CD8-positive, alpha-beta memory T cell (primary cell): ENCODE data around the gene TMEM143. TPM values are rescaled to one million over a fixed set of nuclear protein-coding genes. Genes with fewer than 3 reads are reported as not detected.
"Not testable (repeated sequence)": the region's sequence is repeated elsewhere in the genome, so short reads cannot be mapped to it uniquely, and the experiment has no call there.

Experiments used
- CTCF ChIA-PET: fragments of 350-600 bp; sonication (Branson Sonifier 250); formaldehyde crosslinking; loops from one replicate; lab custom pipeline; 2021; ENCODE audit warnings: antibody characterized with exemption; lab: Charles Lee
- POLR2A ChIA-PET: fragments of 350-600 bp; sonication (Branson Sonifier 250); formaldehyde crosslinking; loops from one replicate; lab custom pipeline; 2021; ENCODE audit warnings: antibody characterized with exemption; lab: Charles Lee
- DNase-seq, 5 donors: peaks; one replicate each; pipeline versions ENCODE4 v3.0.0 to v3.0.0-alpha.2; 2020 to 2022; ENCODE audit warnings: mixed read lengths in 1 of 5
- H3K27ac ChIP-seq: one replicate; pipeline ENCODE4 v1.7.0; 2013; ENCODE audit warnings: low read depth, mild to moderate bottlenecking, low read length, moderate library complexity
- H3K27me3 ChIP-seq: 2 replicates; pipeline ENCODE4 v1.7.0; 2013; ENCODE audit warnings: low read length, mild to moderate bottlenecking; ENCODE audit not compliant: insufficient read depth, poor library complexity, severe bottlenecking
- H3K36me3 ChIP-seq: 2 replicates; pipeline ENCODE4 v1.7.0; 2013; ENCODE audit warnings: mild to moderate bottlenecking, low read length, moderate library complexity; ENCODE audit not compliant: insufficient read depth
- H3K4me1 ChIP-seq: 2 replicates; pipeline ENCODE4 v1.7.0; 2013; ENCODE audit warnings: mild to moderate bottlenecking, low read length, moderate library complexity; ENCODE audit not compliant: insufficient read depth
- H3K4me3 ChIP-seq: 2 replicates; pipeline ENCODE4 v1.7.0; 2013; ENCODE audit warnings: mild to moderate bottlenecking, low read length
- H3K9me3 ChIP-seq: 2 replicates; pipeline ENCODE4 v1.7.0; 2013; ENCODE audit warnings: mild to moderate bottlenecking, low read length
- H3K27ac Mint-ChIP-seq, 8 donors: one replicate each; pipeline ENCODE4 v1.8.0; 2020 to 2021; ENCODE audit warnings: mixed read lengths in 8 of 8, mild to moderate bottlenecking in 6 of 8, inconsistent platforms in 3 of 8, moderate library complexity in 3 of 8
- H3K27me3 Mint-ChIP-seq, 2 donors: one replicate each; pipeline ENCODE4 v1.8.0; 2020 to 2021; ENCODE audit warnings: mixed read lengths in 2 of 2, mild to moderate bottlenecking in 1 of 2, moderate library complexity in 1 of 2
- H3K36me3 Mint-ChIP-seq, 3 donors: one replicate each; pipeline ENCODE4 v1.8.0; 2020 to 2021; ENCODE audit warnings: mixed read lengths in 3 of 3, inconsistent platforms in 1 of 3, mild to moderate bottlenecking in 1 of 3
- H3K4me1 Mint-ChIP-seq, 3 donors: one replicate each; pipeline ENCODE4 v1.8.0; 2020 to 2021; ENCODE audit warnings: mixed read lengths in 3 of 3, inconsistent platforms in 1 of 3, mild to moderate bottlenecking in 1 of 3
- H3K4me3 Mint-ChIP-seq, 7 donors: one replicate each; pipeline ENCODE4 v1.8.0; 2020 to 2021; ENCODE audit warnings: mixed read lengths in 7 of 7, mild to moderate bottlenecking in 6 of 7, moderate library complexity in 4 of 7, inconsistent platforms in 2 of 7
- H3K9me3 Mint-ChIP-seq, 5 donors: one replicate each; pipeline ENCODE4 v1.8.0; 2020 to 2022; ENCODE audit warnings: mixed read lengths in 5 of 5, mild to moderate bottlenecking in 3 of 5, moderate library complexity in 2 of 5, inconsistent platforms in 1 of 5
- polyA plus RNA-seq: library from polyadenylated mRNA; unstranded; fragments of 300-500 nt; fragmentation: Illumina TruSeq; gene quantifications from one replicate; pipeline ENCODE4 v1.2.3, GENCODE V29; 2021
- total RNA-seq, 2 experiments: library from RNA; stranded (reverse); gene quantifications; one replicate each; pipeline ENCODE4 v1.2.3, GENCODE V29; 2021

TMEM143 gene
- total and polyA plus RNA-seq, 3 experiments from 2014 or later: 9.2 to 15.8 (median 11.4) TPM

DNA sequence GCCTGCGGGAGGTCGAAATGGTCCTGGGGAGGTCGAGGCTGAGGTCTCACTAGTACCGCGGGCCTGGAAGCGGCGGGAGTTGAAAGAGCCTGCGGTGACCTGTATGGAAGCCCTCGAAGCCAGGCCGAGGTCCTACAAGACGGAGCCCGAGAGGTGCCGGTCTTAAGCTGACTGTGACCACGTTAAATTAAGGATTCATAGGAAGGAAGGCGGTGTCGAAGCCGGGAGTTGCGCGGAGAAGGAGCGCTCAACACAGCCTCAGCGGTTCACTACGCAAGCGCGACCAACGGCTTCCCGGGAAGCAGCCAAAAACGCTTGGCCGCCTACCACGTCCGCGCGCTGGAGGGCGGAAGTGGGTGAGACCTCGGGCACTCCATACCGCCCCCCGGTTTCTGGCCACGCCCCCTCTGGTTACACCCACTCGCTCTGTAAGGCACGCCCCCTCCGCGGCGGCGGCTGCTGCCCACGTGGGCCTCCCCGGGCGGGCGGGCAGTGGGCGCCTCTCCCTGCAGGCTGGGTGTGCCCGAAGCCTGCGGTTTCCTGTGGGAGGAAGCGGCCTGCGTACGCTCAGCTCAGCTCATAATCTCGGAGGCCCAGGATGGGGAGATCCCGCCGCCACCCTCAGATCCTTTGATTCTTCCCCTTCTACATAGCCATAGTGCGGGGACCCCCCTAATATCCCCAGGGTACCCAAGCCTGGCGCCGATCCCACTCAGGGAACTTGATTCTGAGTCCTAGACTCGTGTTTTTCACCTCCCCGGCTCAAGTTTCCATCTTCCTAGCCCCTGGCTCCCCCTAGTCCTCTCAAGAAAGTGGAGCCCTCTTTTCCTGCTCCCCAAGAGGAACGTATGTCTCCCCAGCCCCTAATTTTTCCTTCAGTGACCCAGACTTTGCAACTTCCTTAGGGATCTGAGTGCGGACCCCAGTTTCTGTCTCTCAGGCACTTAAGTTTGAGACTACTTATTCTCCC, 41.8 kb downstream of the TMEM143 start:
- ChIA-PET POLR2A (interaction anchor here (0.5 to 7.8 kb wide), 10 partner anchors 8 to 299 kb away, joined by 3 to 147 read pairs (median 4); partner anchors contain the start of genes KDELR1, SYNGR4 and TMEM143), CTCF (interaction anchor here (0.9 to 12.9 kb wide), 10 partner anchors 11 to 168 kb away, joined by 3 to 288 read pairs (median 4); partner anchors contain the start of genes KDELR1, SYNGR4 and TMEM143)
- peaks cover 0 to 23% (median 4%) of the 10 kb centered on the region in 3 donors for H3K36me3 Mint-ChIP-seq
- Histone ChIP-seq H3K36me3 (no peaks in the 10 kb centered on the region), H3K4me3 (peak overlapping the region; percentile 85), H3K27ac (peak overlapping the region; percentile 98), H3K4me1 (peaks cover 50% of the 10 kb centered on the region), H3K9me3 (no peaks in the 10 kb centered on the region), H3K27me3 (no peaks in the 10 kb centered on the region)
- H3K27me3 Mint-ChIP-seq: no peaks in the 10 kb centered on the region
- DNase-seq: peak; percentile 99 to 100 (median 100)
- H3K9me3 Mint-ChIP-seq: peaks cover 0 to 1% (median 0%) of the 10 kb centered on the region in 5 donors
- peaks cover 53 to 66% (median 58%) of the 10 kb centered on the region in 3 donors for H3K4me1 Mint-ChIP-seq
- peak overlapping the region; percentile 98 to 100 (median 100) for H3K27ac Mint-ChIP-seq
- H3K4me3 Mint-ChIP-seq: peak overlapping the region; percentile 90 to 98 (median 94)

DNA sequence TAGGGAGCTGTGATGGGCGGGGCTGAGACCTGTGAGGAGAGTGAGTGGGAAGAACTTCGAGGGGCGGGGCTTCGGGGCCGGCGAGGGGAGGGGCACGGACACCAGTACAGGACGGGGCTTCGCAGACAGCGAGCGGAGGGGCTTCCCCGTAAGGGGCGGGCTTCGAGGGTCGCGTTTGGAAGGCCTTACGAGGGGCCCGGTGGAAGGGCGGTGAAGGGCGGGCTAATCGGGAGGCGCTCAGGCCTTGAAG, 42.4 kb downstream of the TMEM143 start:
- ChIA-PET CTCF (interaction anchor here (0.9 to 12.9 kb wide), 9 partner anchors 12 to 169 kb away, joined by 3 to 288 read pairs (median 4); partner anchors contain the start of genes KDELR1, SYNGR4 and TMEM143), POLR2A (interaction anchor here (0.9 to 7.8 kb wide), 7 partner anchors 9 to 118 kb away, joined by 4 to 147 read pairs (median 4); partner anchors contain the start of genes KDELR1, SYNGR4 and TMEM143)
- DNase-seq: peak; percentile 90 to 99 (median 97)
- H3K36me3 Mint-ChIP-seq: peaks cover 0 to 20% (median 4%) of the 10 kb centered on the region in 3 donors
- H3K4me3 Mint-ChIP-seq: peak overlapping the region; percentile 90 to 98 (median 94)
- H3K9me3 ChIP-seq: no peaks in the 10 kb centered on the region
- no peaks in the 10 kb centered on the region for H3K27me3 Mint-ChIP-seq
- peak overlapping the region; percentile 85 for H3K4me3 ChIP-seq
- peak overlapping the region; percentile 98 for H3K27ac ChIP-seq
- peaks cover 51 to 61% (median 54%) of the 10 kb centered on the region in 3 donors for H3K4me1 Mint-ChIP-seq
- H3K36me3 ChIP-seq: no peaks in the 10 kb centered on the region
- peak overlapping the region; percentile 97 to 100 (median 99) for H3K27ac Mint-ChIP-seq
- H3K9me3 Mint-ChIP-seq: peaks cover 0 to 1% (median 0%) of the 10 kb centered on the region in 5 donors
- H3K4me1 ChIP-seq: peaks cover 44% of the 10 kb centered on the region
- no peaks in the 10 kb centered on the region for H3K27me3 ChIP-seq

DNA sequence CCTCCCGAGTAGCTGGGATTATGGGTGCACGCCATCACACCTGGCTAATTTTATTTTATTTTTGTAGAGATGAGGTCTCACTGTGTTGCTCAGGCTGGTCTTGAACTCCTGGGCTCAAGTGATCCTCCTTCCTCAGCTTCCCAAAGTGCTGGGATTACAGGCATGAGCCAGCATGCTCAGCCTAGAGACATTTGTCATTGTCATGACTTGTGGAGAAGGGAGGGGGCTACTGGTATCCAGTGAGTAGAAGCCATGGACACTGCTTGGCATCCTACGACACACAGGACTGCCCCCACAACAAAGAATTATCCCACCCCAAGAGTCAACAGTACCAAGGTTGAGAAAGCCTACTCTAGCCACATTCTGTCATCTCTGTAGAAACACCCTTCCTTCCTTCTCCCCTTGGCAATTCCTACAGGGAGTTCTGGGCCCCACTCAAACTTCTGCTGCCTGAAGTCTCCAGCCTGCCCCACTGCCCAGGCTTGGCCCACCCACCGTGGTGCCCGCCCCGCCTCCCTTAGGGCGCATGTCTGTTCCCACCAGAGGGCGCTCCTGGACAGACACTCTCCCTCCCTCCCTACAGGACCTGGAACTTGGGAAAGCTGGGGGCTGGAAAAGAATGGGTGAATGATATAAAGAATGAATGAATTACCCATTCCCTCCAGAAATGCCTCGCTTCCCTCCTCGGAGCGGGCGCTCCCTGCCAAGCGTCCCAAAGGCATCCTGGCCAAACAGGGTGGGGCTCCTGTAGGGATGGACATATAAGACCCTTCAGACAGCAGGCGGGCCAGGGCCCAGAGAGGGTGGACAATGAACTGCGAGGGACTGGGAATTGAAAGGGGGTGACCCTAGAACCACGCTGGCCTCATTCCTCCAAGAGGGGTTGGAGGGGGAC, 43.8 kb downstream of the TMEM143 start:
- Mint-ChIP-seq H3K27ac (peak overlapping the region in 4 of 8 donors; percentile 36 to 100 (median 84)), H3K9me3 (peaks cover 0 to 1% (median 0%) of the 10 kb centered on the region in 5 donors), H3K4me1 (peaks cover 41 to 49% (median 47%) of the 10 kb centered on the region in 3 donors), H3K27me3 (no peaks in the 10 kb centered on the region), H3K4me3 (peak overlapping the region; percentile 38 to 98 (median 91)), H3K36me3 (peaks cover 0 to 7% (median 0%) of the 10 kb centered on the region in 3 donors)
- Histone ChIP-seq H3K4me3 (no peak overlapping the region), H3K4me1 (peaks cover 41% of the 10 kb centered on the region), H3K27ac (peak overlapping the region; percentile 41), H3K36me3 (no peaks in the 10 kb centered on the region), H3K27me3 (no peaks in the 10 kb centered on the region), H3K9me3 (no peaks in the 10 kb centered on the region)
- POLR2A ChIA-PET: interaction anchor here (7.8 kb wide), 1 partner anchor 13 kb away, joined by 147 read pairs; no protein-coding TSS in a partner anchor
- DNase-seq: peak; percentile 66 to 85 (median 75)
- CTCF ChIA-PET: interaction anchor here (1.5 to 12.9 kb wide), 3 partner anchors 13 to 71 kb away, joined by 4 to 288 read pairs (median 8); partner anchors contain the start of gene KDELR1

DNA sequence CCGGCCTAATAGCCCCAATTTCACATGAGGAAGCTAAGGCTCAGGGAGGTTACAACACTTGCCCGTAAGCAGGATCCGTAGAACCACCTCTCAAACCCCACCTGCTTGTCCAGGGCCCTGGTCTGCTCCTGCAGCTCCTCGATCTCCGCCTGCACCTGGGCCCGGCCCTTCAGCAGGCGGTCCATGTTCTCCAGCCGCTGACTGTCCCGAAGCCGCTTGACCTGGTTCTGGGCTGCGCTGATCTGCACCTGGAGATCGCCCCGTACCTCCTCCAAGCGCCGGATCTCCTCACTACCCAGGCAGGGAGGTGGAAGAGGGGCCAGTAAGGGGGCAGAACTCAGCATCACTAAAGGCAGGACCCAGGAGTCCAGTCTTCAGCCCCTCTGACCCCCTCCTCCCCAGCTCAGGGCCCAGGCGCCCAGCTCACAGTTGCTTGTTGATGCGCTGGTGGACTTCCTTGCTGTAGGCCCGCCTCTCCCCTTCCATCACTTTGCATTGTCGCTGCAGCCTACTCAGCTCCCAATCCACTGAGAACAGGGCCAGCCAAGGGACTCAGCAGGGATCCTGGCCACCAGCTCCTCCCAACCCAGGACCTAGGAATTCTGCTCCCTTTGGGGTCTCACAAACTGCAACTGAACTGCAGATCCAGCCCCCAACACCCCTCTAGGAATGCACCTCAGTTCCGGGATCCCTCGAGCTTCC, 45.3 kb downstream of the TMEM143 start:
- H3K27ac ChIP-seq: no peak overlapping the region

DNA sequence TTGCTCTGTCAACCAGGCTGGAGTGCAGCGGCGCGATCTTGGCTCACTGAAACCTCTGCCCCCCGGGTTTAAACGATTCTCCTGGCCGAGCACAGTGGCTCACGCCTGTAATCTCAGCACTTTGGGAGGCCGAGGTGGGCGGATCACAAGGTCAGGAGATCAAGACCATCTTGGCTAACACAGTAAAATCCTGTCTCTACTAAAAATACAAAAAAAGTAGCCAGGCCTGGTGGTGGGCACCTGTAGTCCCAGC, 46.1 kb downstream of the TMEM143 start:
- H3K4me1 ChIP-seq: peaks cover 18% of the 10 kb centered on the region
- H3K36me3 Mint-ChIP-seq, H3K27ac ChIP-seq, H3K4me3 Mint-ChIP-seq, H3K27me3 ChIP-seq, H3K4me3 ChIP-seq, H3K9me3 ChIP-seq, DNase-seq, POLR2A ChIA-PET, H3K27me3 Mint-ChIP-seq, H3K36me3 ChIP-seq, H3K9me3 Mint-ChIP-seq, H3K27ac Mint-ChIP-seq: not testable (repeated sequence)
- CTCF ChIA-PET: interaction anchor here (1.5 to 12.9 kb wide), 2 partner anchors 16 to 74 kb away, joined by 6 to 288 read pairs; partner anchors contain the start of gene KDELR1
- peaks cover 25 to 26% (median 25%) of the 10 kb centered on the region in 3 donors for H3K4me1 Mint-ChIP-seq

More for the DNA sequence above, 45.3 kb downstream of the TMEM143 start:
- H3K27me3 ChIP-seq: no peaks in the 10 kb centered on the region
- H3K4me3 ChIP-seq: no peak overlapping the region
- ChIA-PET CTCF (interaction anchor here (1.5 to 12.9 kb wide), 2 partner anchors 15 to 73 kb away, joined by 6 to 288 read pairs; partner anchors contain the start of gene KDELR1), POLR2A (interaction anchor here (7.8 kb wide), 1 partner anchor 15 kb away, joined by 147 read pairs; no protein-coding TSS in a partner anchor)
- no peaks in the 10 kb centered on the region for H3K9me3 Mint-ChIP-seq
- H3K4me1 Mint-ChIP-seq: peaks cover 31 to 34% (median 33%) of the 10 kb centered on the region in 3 donors
- H3K36me3 ChIP-seq: no peaks in the 10 kb centered on the region
- peaks cover 0 to 6% (median 0%) of the 10 kb centered on the region in 3 donors for H3K36me3 Mint-ChIP-seq
- no peak overlapping the region for H3K27ac Mint-ChIP-seq
- H3K4me3 Mint-ChIP-seq: no peak overlapping the region
- DNase-seq: no peak
- H3K27me3 Mint-ChIP-seq: no peaks in the 10 kb centered on the region
- peaks cover 26% of the 10 kb centered on the region for H3K4me1 ChIP-seq
- no peaks in the 10 kb centered on the region for H3K9me3 ChIP-seq

DNA sequence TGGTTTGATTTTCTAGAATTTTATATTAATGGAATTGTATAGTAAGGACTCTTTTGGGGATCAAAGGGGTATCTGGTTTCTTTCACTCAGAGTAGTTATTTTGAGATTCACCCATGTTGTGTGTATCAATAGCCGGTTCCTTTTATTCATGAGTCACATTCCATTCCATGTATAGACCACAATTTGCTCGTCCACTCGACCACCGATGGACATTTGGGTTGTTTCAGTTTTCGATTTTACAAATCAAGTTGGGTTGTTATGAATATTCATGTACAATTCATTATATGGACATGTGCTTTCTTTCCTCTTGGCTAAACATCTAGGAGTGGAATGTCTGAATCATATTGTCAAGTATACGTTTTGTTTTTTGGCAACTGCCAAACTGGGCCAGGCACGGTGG, 48.0 kb downstream of the TMEM143 start:
- ChIA-PET POLR2A (no interaction called here), CTCF (interaction anchor here (12.9 kb wide), 1 partner anchor 18 kb away, joined by 288 read pairs; no protein-coding TSS in a partner anchor)
- Histone ChIP-seq H3K27ac (no peak overlapping the region), H3K4me1 (peaks cover 8% of the 10 kb centered on the region), H3K27me3 (no peaks in the 10 kb centered on the region), H3K4me3 (no peak overlapping the region), H3K36me3 (no peaks in the 10 kb centered on the region), H3K9me3 (no peaks in the 10 kb centered on the region)
- Mint-ChIP-seq H3K4me3 (no peak overlapping the region), H3K36me3 (no peaks in the 10 kb centered on the region), H3K27me3 (no peaks in the 10 kb centered on the region), H3K9me3 (no peaks in the 10 kb centered on the region), H3K4me1 (peaks cover 9 to 10% (median 10%) of the 10 kb centered on the region in 3 donors), H3K27ac (no peak overlapping the region)
- no peak for DNase-seq

DNA sequence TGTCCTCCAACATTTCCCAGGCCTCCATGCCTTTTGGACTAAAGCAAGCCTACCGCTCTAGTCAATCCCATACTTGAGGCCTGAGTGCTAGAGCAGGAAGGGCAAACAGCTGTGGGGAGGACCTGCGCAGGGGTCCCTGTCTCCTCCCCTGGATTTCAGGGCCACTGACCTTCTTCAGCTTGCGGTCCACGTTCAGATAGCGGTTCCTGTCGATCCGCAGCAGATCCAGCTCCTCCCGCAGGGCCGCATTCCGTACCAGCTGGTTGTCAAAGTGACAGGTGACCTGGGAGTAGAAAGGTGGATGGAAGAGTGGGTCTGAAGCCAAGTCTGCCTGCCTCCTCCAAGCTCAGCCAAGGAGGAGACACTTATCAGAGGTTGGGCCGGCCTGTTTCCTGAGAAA, 52.4 kb downstream of the TMEM143 start:
- Histone ChIP-seq H3K27me3 (no peaks in the 10 kb centered on the region), H3K4me1 (no peaks in the 10 kb centered on the region), H3K4me3 (no peak overlapping the region), H3K36me3 (no peaks in the 10 kb centered on the region), H3K9me3 (no peaks in the 10 kb centered on the region), H3K27ac (no peak overlapping the region)
- Mint-ChIP-seq H3K4me1 (no peaks in the 10 kb centered on the region), H3K27ac (no peak overlapping the region), H3K27me3 (peaks cover 1 to 5% of the 10 kb centered on the region in 2 donors), H3K4me3 (no peak overlapping the region), H3K36me3 (no peaks in the 10 kb centered on the region), H3K9me3 (no peaks in the 10 kb centered on the region)
- CTCF ChIA-PET: no interaction called here
- DNase-seq: no peak
- POLR2A ChIA-PET: no interaction called here
